Loucy (cell line): ENCODE results near the gene SCNN1A.

Experiments used
- H2AFZ ChIP-seq: fragments of 200-600 bp; sonication (generic); 2 replicates; pipeline ENCODE4 v1.6.0; 2016; ENCODE audit warnings: antibody characterized with exemption, mild to moderate bottlenecking, low read length, moderate library complexity
- H3F3A ChIP-seq: fragments of 200-600 bp; 2 replicates; pipeline ENCODE4 v1.6.0; 2016; ENCODE audit warnings: antibody characterized with exemption, low read depth, mild to moderate bottlenecking
- H3K27me3 ChIP-seq: fragments of 200-600 bp; sonication (generic); 2 replicates; pipeline ENCODE4 v1.6.1; 2014; ENCODE audit warnings: low read length, mild to moderate bottlenecking; ENCODE audit not compliant: insufficient read depth, poor library complexity, severe bottlenecking
- H3K36me3 ChIP-seq: fragments of 200-600 bp; sonication (generic); 2 replicates; pipeline ENCODE4 v1.6.1; 2016; ENCODE audit warnings: low read length; ENCODE audit not compliant: insufficient read depth
- H3K4me1 ChIP-seq: fragments of 200-600 bp; sonication (generic); 2 replicates; pipeline ENCODE4 v1.5.1; 2014; ENCODE audit warnings: low read length, mild to moderate bottlenecking; ENCODE audit not compliant: insufficient read depth, poor library complexity, severe bottlenecking
- H3K4me2 ChIP-seq: fragments of 200-600 bp; sonication (generic); 2 replicates; pipeline ENCODE4 v1.6.0; 2014; ENCODE audit warnings: antibody characterized with exemption, low read length, low read depth, mild to moderate bottlenecking; ENCODE audit not compliant: poor library complexity, severe bottlenecking
- H3K4me3 ChIP-seq: fragments of 200-600 bp; sonication (generic); 2 replicates; pipeline ENCODE4 v1.5.1; 2014; ENCODE audit warnings: low read length, mild to moderate bottlenecking, mixed read lengths; ENCODE audit not compliant: poor library complexity, severe bottlenecking
- H3K79me2 ChIP-seq: fragments of 200-600 bp; sonication (generic); 2 replicates; pipeline ENCODE4 v1.6.1; 2014; ENCODE audit warnings: low read length; ENCODE audit not compliant: insufficient read depth
- H3K9ac ChIP-seq: fragments of 200-600 bp; sonication (generic); 2 replicates; pipeline ENCODE4 v1.6.0; 2014; ENCODE audit warnings: mild to moderate bottlenecking, low read depth, low read length, moderate library complexity; ENCODE audit not compliant: poor library complexity, severe bottlenecking
- H3K9me2 ChIP-seq: fragments of 200-600 bp; sonication (generic); replicated peaks from 2 replicates; pipeline ENCODE4 v1.6.1; 2016; ENCODE audit warnings: low read depth, low read length, mixed read lengths
- H3K9me3 ChIP-seq: fragments of 200-600 bp; sonication (generic); 2 replicates; pipeline ENCODE4 v1.6.1; 2014; ENCODE audit warnings: mild to moderate bottlenecking, antibody characterized with exemption, low read length, low read depth; ENCODE audit not compliant: insufficient read depth
- H4K20me1 ChIP-seq: fragments of 200-600 bp; sonication (generic); 2 replicates; pipeline ENCODE4 v1.6.0; 2014; ENCODE audit warnings: antibody characterized with exemption, low read length, mild to moderate bottlenecking; ENCODE audit not compliant: insufficient read depth, poor library complexity, severe bottlenecking
- EZH2phosphoT487 ChIP-seq: fragments of 200-600 bp; IDR thresholded peaks from 2 replicates; pipeline ENCODE4 v1.6.1; 2018; ENCODE audit warnings: antibody characterized with exemption, mild to moderate bottlenecking, moderate library complexity, borderline replicate concordance
- TF ChIP-seq, protein P1 (sequence below): fragments of 200-600 bp; sonication (generic); conservative IDR thresholded peaks from 2 replicates; pipeline ENCODE4 v1.5.1; 2014; ENCODE audit warnings: mild to moderate bottlenecking, antibody characterized with exemption, low read length

SCNN1A gene

DNA sequence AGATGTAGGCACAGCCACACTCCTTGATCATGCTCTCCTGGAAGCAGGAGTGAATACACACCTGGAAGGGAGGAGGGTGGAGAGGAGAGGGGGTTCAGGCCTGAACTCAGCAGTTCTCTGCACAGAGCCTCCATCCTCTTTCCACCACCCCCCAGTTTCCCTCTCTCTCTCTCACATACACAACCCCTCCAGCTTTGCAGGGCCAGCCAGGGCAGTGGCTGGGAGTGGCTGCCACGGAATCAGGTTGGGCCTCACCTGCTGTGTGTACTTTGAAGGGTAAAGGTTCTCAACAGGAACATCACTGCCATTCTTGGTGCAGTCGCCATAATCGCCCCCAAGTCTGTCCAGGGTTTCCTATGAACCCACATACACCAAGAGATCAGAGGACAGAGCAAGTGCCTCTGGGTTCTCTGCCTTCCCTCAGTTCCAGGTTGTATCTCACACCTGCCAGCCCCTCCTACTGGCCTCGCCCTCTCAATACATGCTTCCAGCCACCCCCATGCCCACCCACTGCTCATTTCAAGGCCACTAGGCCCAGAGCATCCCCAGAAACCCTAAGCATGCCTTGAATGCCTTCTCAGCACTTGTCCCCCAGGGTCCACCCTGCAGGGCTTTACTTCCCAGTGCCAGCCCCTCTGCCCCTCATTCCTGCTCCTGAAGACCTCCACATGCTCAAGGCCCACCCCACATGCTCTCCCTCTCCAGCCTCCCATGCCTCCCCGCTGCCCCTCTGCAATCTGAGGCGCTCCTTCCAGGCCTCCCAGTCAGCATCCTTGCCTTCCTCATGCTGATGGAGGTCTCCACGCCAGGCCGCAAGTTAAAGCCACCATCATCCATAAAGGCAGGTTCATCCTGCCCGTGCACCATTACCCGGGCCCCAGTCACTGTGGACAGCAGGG, 20.6 kb downstream of the SCNN1A start:
- Histone ChIP-seq H3K4me1 (peaks cover 8% of the 10 kb centered on the region), H3K9me3 (no peaks in the 10 kb centered on the region), H3K27me3 (no peaks in the 10 kb centered on the region), H3K9me2 (no peaks in the 10 kb centered on the region), H3K9ac (no peak overlapping the region), H3K4me3 (no peak overlapping the region), H2AFZ (no peak overlapping the region), H4K20me1 (no peaks in the 10 kb centered on the region), H3F3A (no peaks in the 10 kb centered on the region), H3K79me2 (no peaks in the 10 kb centered on the region), H3K4me2 (no peak overlapping the region), H3K36me3 (no peaks in the 10 kb centered on the region)
- TF ChIP-seq EZH2phosphoT487: no peak
- TF ChIP-seq, protein P1, sequence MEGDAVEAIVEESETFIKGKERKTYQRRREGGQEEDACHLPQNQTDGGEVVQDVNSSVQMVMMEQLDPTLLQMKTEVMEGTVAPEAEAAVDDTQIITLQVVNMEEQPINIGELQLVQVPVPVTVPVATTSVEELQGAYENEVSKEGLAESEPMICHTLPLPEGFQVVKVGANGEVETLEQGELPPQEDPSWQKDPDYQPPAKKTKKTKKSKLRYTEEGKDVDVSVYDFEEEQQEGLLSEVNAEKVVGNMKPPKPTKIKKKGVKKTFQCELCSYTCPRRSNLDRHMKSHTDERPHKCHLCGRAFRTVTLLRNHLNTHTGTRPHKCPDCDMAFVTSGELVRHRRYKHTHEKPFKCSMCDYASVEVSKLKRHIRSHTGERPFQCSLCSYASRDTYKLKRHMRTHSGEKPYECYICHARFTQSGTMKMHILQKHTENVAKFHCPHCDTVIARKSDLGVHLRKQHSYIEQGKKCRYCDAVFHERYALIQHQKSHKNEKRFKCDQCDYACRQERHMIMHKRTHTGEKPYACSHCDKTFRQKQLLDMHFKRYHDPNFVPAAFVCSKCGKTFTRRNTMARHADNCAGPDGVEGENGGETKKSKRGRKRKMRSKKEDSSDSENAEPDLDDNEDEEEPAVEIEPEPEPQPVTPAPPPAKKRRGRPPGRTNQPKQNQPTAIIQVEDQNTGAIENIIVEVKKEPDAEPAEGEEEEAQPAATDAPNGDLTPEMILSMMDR: no peak

DNA sequence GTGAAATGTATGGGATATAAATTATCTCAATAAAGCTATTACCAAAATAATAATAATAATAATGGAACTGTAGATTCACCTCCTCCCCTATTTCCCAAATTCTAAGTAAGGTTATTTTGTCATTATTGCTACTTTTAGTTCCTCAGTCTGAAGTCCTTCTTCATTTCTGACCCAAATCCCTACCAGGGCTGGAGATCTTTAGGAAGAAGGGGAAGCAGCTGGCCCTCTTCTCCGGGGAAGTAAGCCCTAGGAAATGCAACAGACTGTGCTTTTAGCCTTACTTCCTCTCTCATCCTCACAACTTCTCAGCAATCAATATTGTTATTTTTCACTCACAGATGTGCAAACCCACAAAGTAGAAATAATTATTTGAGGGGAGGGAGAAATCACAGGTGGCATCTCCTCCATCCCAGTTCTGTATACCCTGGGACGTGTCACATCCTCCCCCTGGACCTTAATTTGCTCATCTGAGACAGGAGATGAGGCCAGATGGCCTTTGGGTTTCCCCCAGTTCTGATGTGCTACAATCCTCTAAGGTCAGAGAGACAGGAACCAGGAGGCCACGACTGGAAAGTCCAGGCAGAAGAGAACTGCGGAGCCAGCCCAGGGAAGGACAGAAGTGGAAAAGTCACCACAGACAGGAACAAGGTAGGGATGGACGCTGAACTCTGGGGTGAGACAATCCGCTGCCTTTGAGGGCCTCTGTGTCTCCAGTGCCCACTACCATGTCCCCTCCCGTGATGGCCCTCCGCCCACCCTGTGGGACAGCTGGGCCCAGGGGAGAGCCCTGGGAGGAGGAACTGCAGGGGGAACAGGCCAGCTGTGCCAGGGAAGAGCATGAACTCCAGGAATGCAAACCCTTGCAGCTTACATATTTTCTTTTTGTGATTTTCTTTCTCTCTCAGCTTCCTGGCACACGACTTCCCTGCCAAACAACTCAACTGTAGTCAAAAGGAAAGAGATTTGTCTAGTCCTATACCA, 22.9 kb downstream of the SCNN1A start:
- Histone ChIP-seq H2AFZ (peak overlapping the region; percentile 45; the same call in 1 of the 2 replicates), H3K27me3 (no peaks in the 10 kb centered on the region), H3K9me3 (no peaks in the 10 kb centered on the region), H4K20me1 (no peaks in the 10 kb centered on the region), H3K9ac (no peak overlapping the region), H3K4me3 (no peak overlapping the region), H3K36me3 (no peaks in the 10 kb centered on the region), H3F3A (no peaks in the 10 kb centered on the region), H3K4me2 (no peak overlapping the region), H3K4me1 (peaks cover 16% of the 10 kb centered on the region), H3K9me2 (no peaks in the 10 kb centered on the region), H3K79me2 (no peaks in the 10 kb centered on the region)
- TF ChIP-seq, protein P1: no peak
- TF ChIP-seq EZH2phosphoT487: no peak

DNA sequence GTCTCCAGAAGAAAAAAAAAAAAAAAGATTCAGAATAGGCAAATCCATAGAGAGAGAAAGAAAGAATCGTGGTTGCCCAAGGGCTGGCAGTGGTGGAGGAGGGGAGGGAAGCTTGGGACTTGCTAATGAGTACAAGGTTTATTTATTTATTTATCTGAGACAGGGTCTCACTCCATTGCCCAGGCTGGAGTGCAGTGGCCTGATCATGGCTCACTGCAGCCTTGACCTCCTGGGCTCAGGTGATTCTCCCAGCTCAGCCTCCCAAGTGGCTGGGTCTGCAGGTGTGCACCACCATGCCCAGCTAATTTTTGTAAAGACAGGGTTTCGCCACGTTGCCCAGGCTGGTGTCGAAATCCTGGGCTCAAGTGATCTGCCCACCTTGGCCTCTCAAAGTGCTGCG, 23.7 kb downstream of the SCNN1A start:
- no peaks in the 10 kb centered on the region for H3K9me2 ChIP-seq
- no peaks in the 10 kb centered on the region for H3K36me3 ChIP-seq

More for the DNA sequence above, 23.7 kb downstream of the SCNN1A start:
- no peak overlapping the region for H3K4me2 ChIP-seq
- no peak overlapping the region for H2AFZ ChIP-seq
- H3K27me3 ChIP-seq: no peaks in the 10 kb centered on the region
- no peaks in the 10 kb centered on the region for H4K20me1 ChIP-seq
- no peaks in the 10 kb centered on the region for H3K9me3 ChIP-seq
- no peaks in the 10 kb centered on the region for H3F3A ChIP-seq
- H3K9ac ChIP-seq: no peak overlapping the region
- TF ChIP-seq, protein P1: no peak
- TF ChIP-seq EZH2phosphoT487: no peak
- H3K79me2 ChIP-seq: no peaks in the 10 kb centered on the region
- peaks cover 25% of the 10 kb centered on the region for H3K4me1 ChIP-seq
- H3K4me3 ChIP-seq: no peak overlapping the region
